Measurements from ENCODE around the gene SULF2.
"Not testable (repeated sequence)": the region's sequence is repeated elsewhere in the genome, so short reads cannot be mapped to it uniquely, and the experiment has no call there.

SULF2 gene

GRCh38 chr20:47825011-47825762, 39.9 kb upstream of the SULF2 start:
- ATAC-seq, result no peak
- TF ChIP-seq, protein P1, sequence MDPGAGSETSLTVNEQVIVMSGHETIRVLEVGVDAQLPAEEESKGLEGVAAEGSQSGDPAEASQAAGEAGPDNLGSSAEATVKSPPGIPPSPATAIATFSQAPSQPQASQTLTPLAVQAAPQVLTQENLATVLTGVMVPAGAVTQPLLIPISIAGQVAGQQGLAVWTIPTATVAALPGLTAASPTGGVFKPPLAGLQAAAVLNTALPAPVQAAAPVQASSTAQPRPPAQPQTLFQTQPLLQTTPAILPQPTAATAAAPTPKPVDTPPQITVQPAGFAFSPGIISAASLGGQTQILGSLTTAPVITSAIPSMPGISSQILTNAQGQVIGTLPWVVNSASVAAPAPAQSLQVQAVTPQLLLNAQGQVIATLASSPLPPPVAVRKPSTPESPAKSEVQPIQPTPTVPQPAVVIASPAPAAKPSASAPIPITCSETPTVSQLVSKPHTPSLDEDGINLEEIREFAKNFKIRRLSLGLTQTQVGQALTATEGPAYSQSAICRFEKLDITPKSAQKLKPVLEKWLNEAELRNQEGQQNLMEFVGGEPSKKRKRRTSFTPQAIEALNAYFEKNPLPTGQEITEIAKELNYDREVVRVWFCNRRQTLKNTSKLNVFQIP (CRISPR knock-in tag; IDR thresholded peaks at IDR 0.05; ENCODE audit: borderline replicate concordance, low read depth), result no peak
- TF ChIP-seq CSDC2 (CRISPR knock-in tag; IDR thresholded peaks at IDR 0.05), result no peak

GRCh38 chr20:47823941-47824340, 38.7 kb upstream of the SULF2 start:
- not testable (repeated sequence) for ATAC-seq

DNA sequence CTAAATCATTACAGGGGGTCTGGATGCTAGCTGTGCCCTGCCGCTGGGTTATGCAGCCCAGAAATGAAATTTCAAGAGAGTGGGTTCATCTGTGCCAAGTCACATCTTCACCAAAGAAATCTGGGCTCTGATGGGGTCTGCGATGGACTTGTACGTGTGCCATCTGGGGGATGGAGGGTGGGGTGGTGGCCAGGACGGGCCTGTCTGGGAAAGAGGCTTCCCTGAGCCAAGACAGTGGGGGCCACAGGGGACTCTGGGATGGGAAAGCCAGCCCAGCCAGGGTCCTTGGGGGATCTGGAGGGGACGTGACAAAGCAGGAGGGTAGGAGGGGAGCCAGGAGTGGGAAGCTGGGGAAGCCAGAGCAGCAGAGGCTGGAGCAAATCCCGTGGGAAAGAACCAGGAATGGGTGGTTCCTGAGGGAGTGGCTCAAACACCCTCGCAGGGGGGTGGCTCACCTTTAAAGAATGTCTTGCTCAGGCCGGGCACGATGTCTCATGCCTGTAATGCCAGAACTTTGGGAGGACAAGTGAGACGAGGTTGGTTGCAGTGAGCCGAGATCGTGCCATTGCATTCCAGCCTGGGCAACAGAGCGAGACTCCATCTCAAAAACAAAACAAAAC, 36.3 kb upstream of the SULF2 start:
- TF ChIP-seq, protein P1 (CRISPR knock-in tag; IDR thresholded peaks at IDR 0.05; ENCODE audit: borderline replicate concordance, low read depth), result no peak
- TF ChIP-seq ISL1 (CRISPR knock-in tag; IDR thresholded peaks at IDR 0.05) (no peak), ZNF565 (CRISPR knock-in tag; conservative IDR thresholded peaks at IDR 0.05; ENCODE audit: low read depth) (no peak), PPARA (CRISPR knock-in tag; IDR thresholded peaks at IDR 0.05; ENCODE audit: borderline replicate concordance) (no peak), CREB5 (CRISPR knock-in tag; IDR thresholded peaks at IDR 0.05; ENCODE audit: low read depth) (no peak), BACH2 (CRISPR knock-in tag; IDR thresholded peaks at IDR 0.05; ENCODE audit: borderline replicate concordance) (no peak), ZFP3 (CRISPR knock-in tag; IDR thresholded peaks at IDR 0.05) (no peak)
- ATAC-seq, result no peak

- TF ChIP-seq ZFP3 (CRISPR knock-in tag; IDR thresholded peaks at IDR 0.05), result no peak
- no peak for TF ChIP-seq TSHZ2 (CRISPR knock-in tag; IDR thresholded peaks at IDR 0.05)
- TF ChIP-seq CSRNP3 (CRISPR knock-in tag; IDR thresholded peaks at IDR 0.05), result no peak
- TF ChIP-seq RARB (CRISPR knock-in tag; IDR thresholded peaks at IDR 0.05), result no peak
- TF ChIP-seq ZNF70 (CRISPR knock-in tag; IDR thresholded peaks at IDR 0.05), result no peak
- TF ChIP-seq ZNF565 (CRISPR knock-in tag; conservative IDR thresholded peaks at IDR 0.05; ENCODE audit: low read depth), result no peak
- TF ChIP-seq CSDC2 (CRISPR knock-in tag; IDR thresholded peaks at IDR 0.05), result no peak
- TF ChIP-seq, protein P2, sequence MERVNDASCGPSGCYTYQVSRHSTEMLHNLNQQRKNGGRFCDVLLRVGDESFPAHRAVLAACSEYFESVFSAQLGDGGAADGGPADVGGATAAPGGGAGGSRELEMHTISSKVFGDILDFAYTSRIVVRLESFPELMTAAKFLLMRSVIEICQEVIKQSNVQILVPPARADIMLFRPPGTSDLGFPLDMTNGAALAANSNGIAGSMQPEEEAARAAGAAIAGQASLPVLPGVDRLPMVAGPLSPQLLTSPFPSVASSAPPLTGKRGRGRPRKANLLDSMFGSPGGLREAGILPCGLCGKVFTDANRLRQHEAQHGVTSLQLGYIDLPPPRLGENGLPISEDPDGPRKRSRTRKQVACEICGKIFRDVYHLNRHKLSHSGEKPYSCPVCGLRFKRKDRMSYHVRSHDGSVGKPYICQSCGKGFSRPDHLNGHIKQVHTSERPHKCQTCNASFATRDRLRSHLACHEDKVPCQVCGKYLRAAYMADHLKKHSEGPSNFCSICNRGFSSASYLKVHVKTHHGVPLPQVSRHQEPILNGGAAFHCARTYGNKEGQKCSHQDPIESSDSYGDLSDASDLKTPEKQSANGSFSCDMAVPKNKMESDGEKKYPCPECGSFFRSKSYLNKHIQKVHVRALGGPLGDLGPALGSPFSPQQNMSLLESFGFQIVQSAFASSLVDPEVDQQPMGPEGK (CRISPR knock-in tag; IDR thresholded peaks at IDR 0.05; ENCODE audit: borderline replicate concordance), result no peak
- TF ChIP-seq TCF4 (CRISPR knock-in tag; IDR thresholded peaks at IDR 0.05; ENCODE audit: borderline replicate concordance), result no peak
- TF ChIP-seq ZC3H10 (CRISPR knock-in tag; IDR thresholded peaks at IDR 0.05), result no peak
- no peak for TF ChIP-seq BACH2 (CRISPR knock-in tag; IDR thresholded peaks at IDR 0.05; ENCODE audit: borderline replicate concordance)
- TF ChIP-seq ZFP30 (CRISPR knock-in tag; IDR thresholded peaks at IDR 0.05), result no peak
- no peak for TF ChIP-seq SNAI2 (CRISPR knock-in tag; IDR thresholded peaks at IDR 0.05)
- TF ChIP-seq CREB5 (CRISPR knock-in tag; IDR thresholded peaks at IDR 0.05; ENCODE audit: low read depth), result no peak
- TF ChIP-seq ZNF8 (CRISPR knock-in tag; IDR thresholded peaks at IDR 0.05), result no peak
- no peak for ATAC-seq
Measured at GRCh38 chr20:47818996-47819609, 33.8 kb upstream of the SULF2 start.
